Esophagus mucosa (tissue), 1 donor: ENCODE data around the gene RSPO4. TPM values are rescaled to one million over a fixed set of nuclear protein-coding genes. Genes with fewer than 3 reads are reported as not detected.

Experiments used
- ATAC-seq: fragments of 200-7000 bp; cut with Tn5 transposase; one replicate; pipeline ENCODE4 v1.9.1; 2020
- total RNA-seq: library from RNA; stranded (reverse); gene quantifications from one replicate; pipeline ENCODE4 v1.2.4, GENCODE V29; 2023
- donor health status: DM: yes; HTN: yes; CAD: no.

RSPO4 gene
- total RNA-seq, 1 donor from 2014 or later = not detected

GRCh38 chr20:940926-941325 is 61.2 kb downstream of the RSPO4 start:
- ATAC-seq = no peak

DNA sequence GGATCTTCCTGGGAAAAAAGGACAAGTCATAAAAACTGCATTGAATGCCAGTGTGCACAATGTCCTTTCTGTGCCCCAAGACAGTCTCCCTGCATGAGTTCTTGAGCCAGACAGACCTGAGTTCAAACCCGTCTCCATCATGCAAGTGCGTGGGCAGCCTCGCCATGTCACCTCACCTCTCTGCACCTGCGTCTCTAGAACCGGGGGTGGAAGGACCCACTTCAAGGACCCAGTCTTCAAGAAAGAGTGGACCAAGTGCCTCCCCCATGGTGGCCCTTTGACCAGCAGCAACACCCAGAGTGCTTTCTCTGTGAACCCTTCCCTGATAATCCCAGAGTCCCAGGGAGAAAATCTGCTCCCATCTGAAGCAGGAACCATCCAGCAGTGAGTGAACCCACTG is 62.5 kb downstream of the RSPO4 start:
- no peak for ATAC-seq

DNA sequence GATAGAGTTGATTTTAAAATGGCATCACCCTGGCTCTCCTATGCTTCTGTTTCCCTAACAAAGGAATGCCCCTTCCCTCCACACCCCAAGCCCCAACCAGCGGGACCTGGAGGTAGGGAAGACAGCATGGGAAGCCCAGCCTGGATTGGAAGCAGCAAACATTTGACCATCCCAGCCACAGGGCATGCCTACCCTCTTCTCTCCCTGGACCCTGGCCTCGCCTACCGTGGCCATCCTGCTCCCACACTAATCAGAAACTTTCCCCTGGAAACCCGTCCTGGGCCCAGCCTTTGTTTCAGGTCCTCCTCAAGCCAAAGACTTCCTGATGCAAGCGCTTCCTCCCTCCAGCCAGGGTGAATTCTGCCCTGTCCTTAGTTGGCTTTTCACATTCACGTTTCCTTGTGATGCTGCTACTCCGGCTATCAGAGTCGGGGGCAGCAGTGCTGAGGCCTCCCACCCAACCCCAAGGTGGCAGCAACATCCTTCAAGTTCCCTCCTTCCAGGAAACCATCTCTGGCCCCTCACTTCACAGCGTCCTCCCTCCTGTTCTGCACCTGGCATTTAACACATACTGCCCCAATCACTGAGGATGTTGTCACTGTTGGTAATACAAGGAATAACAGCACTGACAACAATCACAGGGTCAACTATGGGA is 67.8 kb downstream of the RSPO4 start:
- no peak for ATAC-seq

DNA sequence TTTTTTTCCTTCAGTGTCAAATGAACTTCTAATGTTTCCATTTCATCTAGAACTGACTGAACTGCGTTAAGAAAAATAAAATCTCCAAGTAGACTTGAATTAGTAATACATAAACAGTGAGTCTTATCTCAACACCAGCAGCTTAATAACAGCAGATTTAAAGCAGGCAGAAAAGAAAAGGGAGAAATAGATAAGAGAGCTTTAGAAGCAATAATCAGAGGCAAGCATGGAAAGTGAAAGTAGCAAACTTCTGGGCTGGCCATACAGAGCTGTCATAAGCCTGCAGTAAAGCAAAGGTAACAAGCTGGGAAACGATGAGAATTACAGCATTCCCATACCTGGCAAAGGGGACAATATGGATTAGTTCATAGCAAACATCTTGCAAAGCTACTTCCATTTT is 69.1 kb downstream of the RSPO4 start:
- no peak for ATAC-seq

DNA sequence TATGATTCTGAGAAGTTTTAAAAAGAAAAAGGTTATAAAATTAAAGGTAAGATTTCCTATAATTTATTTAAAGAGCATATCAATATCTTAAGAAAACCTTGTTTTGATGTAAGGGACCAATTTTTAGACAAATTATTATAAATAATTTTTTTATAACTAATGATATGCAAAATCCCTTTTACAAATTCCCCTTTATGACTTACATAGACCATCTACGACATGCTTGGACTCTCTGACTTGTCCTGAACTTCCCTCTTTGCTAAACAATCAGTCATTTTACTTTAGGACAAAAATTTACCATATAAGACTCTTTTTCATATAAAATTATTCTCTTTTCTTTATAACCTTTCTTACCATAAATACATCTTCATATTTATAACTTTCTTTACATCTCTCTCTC is 70.7 kb downstream of the RSPO4 start:
- no peak for ATAC-seq

GRCh38 chr20:926670-927069 is 75.4 kb downstream of the RSPO4 start:
- ATAC-seq = no peak

GRCh38 chr20:925516-925915 is 76.6 kb downstream of the RSPO4 start:
- no peak for ATAC-seq

- ATAC-seq = no peak
Measured at GRCh38 chr20:924639-925038, 77.5 kb downstream of the RSPO4 start.

GRCh38 chr20:922781-923180 is 79.3 kb downstream of the RSPO4 start:
- ATAC-seq = no peak

GRCh38 chr20:921068-921467 is 81.0 kb downstream of the RSPO4 start:
- ATAC-seq = no peak

DNA sequence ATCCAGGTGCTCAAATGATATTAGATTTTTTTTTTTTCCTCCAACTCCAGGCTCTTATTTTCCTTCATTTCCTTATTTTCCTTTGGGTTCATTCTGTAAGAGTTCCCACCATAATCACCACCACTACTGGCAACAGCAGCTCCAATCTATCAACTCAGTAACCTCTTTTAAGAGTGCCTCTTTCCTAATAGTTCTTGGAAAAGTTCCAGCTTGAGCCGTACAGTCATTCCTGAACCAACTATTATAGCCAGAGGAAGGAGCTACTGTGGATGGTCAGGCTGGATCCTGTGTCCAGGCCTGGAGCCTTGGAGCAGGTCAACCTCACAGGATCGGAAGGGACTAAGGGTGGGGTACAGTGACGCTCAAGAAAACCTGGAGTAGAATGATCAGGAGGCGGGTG is 81.8 kb downstream of the RSPO4 start:
- ATAC-seq = no peak

GRCh38 chr20:919491-919916 is 82.6 kb downstream of the RSPO4 start:
- no peak for ATAC-seq

DNA sequence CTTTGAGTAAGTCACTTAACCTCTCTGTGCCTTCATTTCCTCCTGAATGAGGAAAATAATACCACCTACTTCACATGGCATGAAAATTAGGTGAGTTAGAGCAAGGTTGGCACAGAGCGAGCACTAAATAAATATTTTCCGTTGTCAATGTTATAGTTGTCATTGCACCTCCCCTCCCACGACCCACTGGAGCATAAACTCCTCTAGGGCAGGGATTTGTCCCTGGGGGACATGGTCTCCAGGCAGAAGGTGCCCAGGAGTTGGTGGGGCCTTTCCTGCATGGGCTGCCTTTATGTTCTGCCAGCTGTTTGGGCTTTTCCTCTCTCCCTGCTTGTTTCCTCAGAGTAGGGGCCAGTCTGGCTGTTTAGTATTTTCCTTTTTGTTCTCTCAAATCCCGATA is 84.7 kb downstream of the RSPO4 start:
- no peak for ATAC-seq

GRCh38 chr20:916825-917224 is 85.3 kb downstream of the RSPO4 start:
- no peak for ATAC-seq

DNA sequence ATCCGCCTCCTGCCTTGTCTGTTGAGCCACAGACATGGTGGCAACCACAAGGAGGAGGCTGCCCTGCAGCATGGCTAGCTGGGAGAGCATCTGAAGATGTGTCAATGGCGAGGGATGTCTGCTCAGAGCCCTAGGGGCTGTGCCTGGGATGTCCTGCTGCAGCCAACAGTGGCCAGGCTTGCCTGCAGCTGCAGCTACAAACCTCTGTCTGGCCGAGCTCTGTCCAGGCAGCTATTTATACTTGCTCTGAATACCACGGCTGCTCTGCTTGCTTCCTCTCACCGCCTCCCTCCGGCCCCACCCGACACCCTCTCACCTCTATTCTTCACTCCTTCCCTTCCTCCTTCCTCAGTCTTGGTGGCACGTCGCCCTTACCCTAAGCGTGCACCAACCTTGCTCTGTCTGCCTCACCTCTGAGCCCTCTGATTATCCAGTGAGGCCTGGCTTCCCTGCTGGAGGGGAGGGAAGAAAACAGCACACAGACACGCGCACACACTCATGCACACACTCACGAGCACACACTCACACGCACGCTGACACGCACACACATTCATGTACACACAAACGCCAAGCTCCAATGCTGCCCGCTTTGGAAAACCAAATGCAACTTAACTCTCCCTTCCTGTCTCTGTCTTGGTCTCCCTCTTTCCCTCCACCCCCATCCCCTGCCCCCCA is 85.8 kb downstream of the RSPO4 start, which contains the start of gene ANGPT4:
Gene ANGPT4, minus strand, starts transcription at position 210 of the 675 bp plus-strand sequence. Its CDS starts 120 bp downstream, at position 90.
- ATAC-seq = no peak

- no peak for ATAC-seq
Measured at GRCh38 chr20:914727-915498, 87.2 kb downstream of the RSPO4 start.

- ATAC-seq = no peak
Measured at GRCh38 chr20:913306-913849, 88.7 kb downstream of the RSPO4 start.

DNA sequence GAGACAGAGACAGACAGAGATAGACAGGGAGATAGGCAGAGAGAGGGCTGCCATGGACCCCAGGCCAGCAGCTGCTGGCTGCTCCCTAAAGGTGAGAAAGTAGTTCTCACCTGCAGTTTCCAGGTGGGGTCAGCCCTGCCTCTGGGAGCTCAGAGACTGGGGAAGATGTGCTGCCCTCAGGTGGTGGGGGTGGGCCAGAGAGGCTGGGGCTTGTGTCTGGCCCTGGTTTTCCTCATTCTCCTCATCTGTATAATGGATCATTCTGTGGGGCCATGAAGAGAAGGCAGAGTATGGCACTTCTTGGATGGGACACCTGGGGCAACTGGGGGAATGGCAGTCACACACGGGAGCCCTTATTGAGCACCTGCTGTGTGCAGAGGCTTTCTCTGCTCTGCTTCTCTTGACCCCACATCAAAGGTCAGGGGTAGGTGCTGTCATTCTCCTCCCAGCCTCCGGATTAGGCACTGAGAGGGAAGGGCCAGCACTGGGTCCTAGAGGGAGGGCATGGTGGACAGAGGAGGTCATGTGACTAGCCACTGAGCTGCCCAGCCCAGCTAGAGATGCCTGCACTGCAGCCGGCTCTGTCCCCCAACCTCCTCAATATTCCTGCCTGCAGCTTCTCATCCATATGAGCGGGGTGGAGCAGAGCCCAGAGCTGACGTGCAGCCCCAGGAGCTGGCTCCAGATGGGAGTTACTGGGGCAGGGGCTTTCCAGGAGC is 90.1 kb downstream of the RSPO4 start:
- ATAC-seq = no peak

DNA sequence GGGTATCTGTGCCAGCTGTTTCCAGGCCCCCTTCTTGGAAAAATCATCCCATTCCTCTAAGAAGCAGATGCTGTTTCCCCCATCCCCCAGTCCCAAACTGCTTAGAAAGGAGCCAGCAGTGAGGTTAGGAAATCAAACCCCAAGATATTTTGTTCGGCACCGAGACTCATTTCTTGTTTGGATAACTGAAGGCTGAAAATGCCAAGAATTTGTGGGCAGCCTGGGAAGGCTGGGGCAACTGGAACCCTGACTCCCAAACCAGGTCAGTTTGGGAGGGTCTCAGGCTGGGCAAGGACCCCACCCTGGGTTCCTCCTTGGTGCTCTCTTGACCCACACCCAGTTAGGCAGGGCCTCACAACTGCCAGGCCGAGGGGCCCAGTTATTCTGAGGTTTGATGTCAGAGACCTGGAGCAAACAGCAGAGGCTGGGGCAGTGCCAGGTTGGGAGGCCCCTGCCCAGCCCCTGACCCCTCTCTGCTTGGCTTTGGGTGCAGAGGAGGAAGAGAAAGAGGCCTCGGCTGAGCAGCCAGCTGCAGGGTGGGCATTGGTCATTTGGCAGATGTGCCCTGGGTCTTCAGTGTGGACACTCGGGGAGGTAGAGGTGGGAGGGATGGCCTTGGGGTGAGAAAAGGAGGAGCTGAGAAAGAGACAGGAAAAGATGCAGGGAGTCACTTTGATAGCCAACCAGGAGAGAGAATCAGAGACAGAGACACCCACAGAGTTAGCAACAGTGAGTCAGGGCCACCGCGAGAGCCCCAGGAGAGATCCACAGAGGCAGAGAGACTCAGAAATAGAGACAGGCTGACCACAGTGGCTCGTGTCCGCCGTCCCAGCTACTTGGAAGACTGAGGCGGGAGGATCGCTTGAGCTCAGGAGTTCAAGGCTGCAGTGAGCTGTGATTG is 91.0 kb downstream of the RSPO4 start:
- no peak for ATAC-seq

GRCh38 chr20:910132-910869 is 91.8 kb downstream of the RSPO4 start:
- no peak for ATAC-seq

- ATAC-seq = no peak
Measured at GRCh38 chr20:909641-910040, 92.5 kb downstream of the RSPO4 start.
